Measurements from ENCODE around the gene ETNPPL. TPM values are rescaled to one million over a fixed set of nuclear protein-coding genes. Genes with fewer than 3 reads are reported as not detected.

Gene ETNPPL
- 0.05 TPM in 1 of 5 replicates, not detected in the others for total RNA-seq (2022; extraction: Qiagen RNA extraction)

GRCh38 chr4:108762559-108763225 is at the start of gene ETNPPL:
Gene ETNPPL, minus strand, starts transcription at chr4:108763053. Its CDS starts 155 bp downstream, at chr4:108762898.

Other genes starting within 250 kb of the ETNPPL start
- 775 to 978 TPM (median 908 TPM) in 5 replicates for gene RPL34, start 142.5 kb downstream of the ETNPPL start, total RNA-seq (2022; extraction: Qiagen RNA extraction)
- 92.4 to 112 TPM (median 95.1 TPM) in 5 replicates for gene OSTC, start 112.5 kb downstream of the ETNPPL start, total RNA-seq (2022; extraction: Qiagen RNA extraction)